HG03520 (cell line): Measurements from ENCODE around the gene GPR42.
"Not testable (repeated sequence)": the region's sequence is repeated elsewhere in the genome, so short reads cannot be mapped to it uniquely, and the experiment has no call there.

Source experiments
- ATAC-seq: cut with Tn5 transposase; IDR thresholded peaks from one replicate; pipeline ENCODE4 v1.9.1; 2021; ENCODE audit warnings: mild to moderate bottlenecking, moderate library complexity; ENCODE audit not compliant: unreplicated experiment

GPR42 gene

GRCh38 chr19:35392742-35393715 is 22.2 kb downstream of the GPR42 start:
- no peak for ATAC-seq

- no peak for ATAC-seq
These were observed 24.7 kb downstream of the GPR42 start for GRCh38 chr19:35395382-35396199.

- ATAC-seq: no peak
These were observed 25.5 kb downstream of the GPR42 start for GRCh38 chr19:35396240-35396885.

GRCh38 chr19:35397064-35397463 is 26.2 kb downstream of the GPR42 start:
- ATAC-seq: no peak

GRCh38 chr19:35398570-35398969 is 27.7 kb downstream of the GPR42 start:
- ATAC-seq: no peak

- ATAC-seq: no peak
These were observed 28.4 kb downstream of the GPR42 start for GRCh38 chr19:35399231-35399630.

- no peak for ATAC-seq
These were observed 29.3 kb downstream of the GPR42 start for GRCh38 chr19:35399948-35400772.

- ATAC-seq: no peak
These were observed 29.9 kb downstream of the GPR42 start for GRCh38 chr19:35400773-35401100.

GRCh38 chr19:35401416-35401815 is 30.5 kb downstream of the GPR42 start:
- not testable (repeated sequence) for ATAC-seq

- ATAC-seq: no peak
These were observed 32.4 kb downstream of the GPR42 start for GRCh38 chr19:35403116-35403760.

- ATAC-seq: peak; percentile 47
These were observed 34.2 kb downstream of the GPR42 start for GRCh38 chr19:35404879-35405622.

GRCh38 chr19:35407619-35408018 is 36.8 kb downstream of the GPR42 start:
- no peak for ATAC-seq

- ATAC-seq: no peak
These were observed 37.7 kb downstream of the GPR42 start for GRCh38 chr19:35408284-35409171.

GRCh38 chr19:35409191-35409590 is 38.3 kb downstream of the GPR42 start:
- no peak for ATAC-seq

GRCh38 chr19:35410487-35410886 is 39.6 kb downstream of the GPR42 start:
- ATAC-seq: no peak

- no peak for ATAC-seq
These were observed 43.6 kb downstream of the GPR42 start for GRCh38 chr19:35414442-35414841.

- ATAC-seq: no peak
These were observed 45.5 kb downstream of the GPR42 start for GRCh38 chr19:35416331-35416730.

GRCh38 chr19:35417278-35417677 is 46.4 kb downstream of the GPR42 start:
- ATAC-seq: no peak
